Adrenal gland (tissue), 5 donors: ENCODE results near the gene SYT3.

Experiments
- POLR2A ChIP-seq, 2 donors: fragments of 450-650 bp; IDR thresholded peaks; one replicate each; pipeline ENCODE4 v1.6.1; 2017; ENCODE audit warnings: antibody characterized with exemption in 2 of 2, mild to moderate bottlenecking in 2 of 2, moderate library complexity in 1 of 2
- TF ChIP-seq, protein P1 (sequence below), 6 experiments: fragments of 450-650 bp in 4 of 6; fragments of 200-600 bp in 2 of 6; sonication (generic) in 1 of 6; IDR thresholded peaks; 1 replicate in 5 of 6; 2 replicates in 1 of 6; pipeline versions ENCODE4 v1.5.1 to v1.8.0; 2016 to 2021; ENCODE audit warnings: antibody characterized with exemption in 6 of 6, mild to moderate bottlenecking in 2 of 6, moderate library complexity in 1 of 6
- donor health status: DM: no; HTN: no; CAD: no.

DNA sequence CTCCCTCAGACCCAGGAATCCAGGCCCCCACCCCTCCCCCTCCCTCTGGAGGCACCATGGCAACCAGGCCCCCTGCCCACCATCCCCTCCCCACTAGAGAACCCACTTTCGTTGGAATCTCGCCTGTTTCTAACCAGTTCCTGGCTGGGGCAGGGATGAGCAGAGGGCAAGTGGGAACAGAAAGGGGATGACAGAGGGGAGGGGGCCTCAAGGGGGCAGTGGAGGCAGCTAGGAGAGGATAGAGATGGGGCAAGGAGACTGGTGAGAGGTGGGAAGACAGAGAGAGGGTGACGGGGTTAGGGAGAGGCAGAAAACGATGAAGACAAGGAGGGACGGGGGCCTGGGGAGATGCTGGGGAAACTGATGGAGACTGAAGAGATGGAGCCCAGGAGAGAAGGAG lies 9.0 kb upstream of the SYT3 start:
- TF ChIP-seq, protein P1, sequence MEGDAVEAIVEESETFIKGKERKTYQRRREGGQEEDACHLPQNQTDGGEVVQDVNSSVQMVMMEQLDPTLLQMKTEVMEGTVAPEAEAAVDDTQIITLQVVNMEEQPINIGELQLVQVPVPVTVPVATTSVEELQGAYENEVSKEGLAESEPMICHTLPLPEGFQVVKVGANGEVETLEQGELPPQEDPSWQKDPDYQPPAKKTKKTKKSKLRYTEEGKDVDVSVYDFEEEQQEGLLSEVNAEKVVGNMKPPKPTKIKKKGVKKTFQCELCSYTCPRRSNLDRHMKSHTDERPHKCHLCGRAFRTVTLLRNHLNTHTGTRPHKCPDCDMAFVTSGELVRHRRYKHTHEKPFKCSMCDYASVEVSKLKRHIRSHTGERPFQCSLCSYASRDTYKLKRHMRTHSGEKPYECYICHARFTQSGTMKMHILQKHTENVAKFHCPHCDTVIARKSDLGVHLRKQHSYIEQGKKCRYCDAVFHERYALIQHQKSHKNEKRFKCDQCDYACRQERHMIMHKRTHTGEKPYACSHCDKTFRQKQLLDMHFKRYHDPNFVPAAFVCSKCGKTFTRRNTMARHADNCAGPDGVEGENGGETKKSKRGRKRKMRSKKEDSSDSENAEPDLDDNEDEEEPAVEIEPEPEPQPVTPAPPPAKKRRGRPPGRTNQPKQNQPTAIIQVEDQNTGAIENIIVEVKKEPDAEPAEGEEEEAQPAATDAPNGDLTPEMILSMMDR (IDR thresholded peaks at IDR 0.05): no peak
- no peak for TF ChIP-seq POLR2A (IDR thresholded peaks at IDR 0.05)
